Measurements from ENCODE around the gene NEU2.

NEU2 gene

DNA sequence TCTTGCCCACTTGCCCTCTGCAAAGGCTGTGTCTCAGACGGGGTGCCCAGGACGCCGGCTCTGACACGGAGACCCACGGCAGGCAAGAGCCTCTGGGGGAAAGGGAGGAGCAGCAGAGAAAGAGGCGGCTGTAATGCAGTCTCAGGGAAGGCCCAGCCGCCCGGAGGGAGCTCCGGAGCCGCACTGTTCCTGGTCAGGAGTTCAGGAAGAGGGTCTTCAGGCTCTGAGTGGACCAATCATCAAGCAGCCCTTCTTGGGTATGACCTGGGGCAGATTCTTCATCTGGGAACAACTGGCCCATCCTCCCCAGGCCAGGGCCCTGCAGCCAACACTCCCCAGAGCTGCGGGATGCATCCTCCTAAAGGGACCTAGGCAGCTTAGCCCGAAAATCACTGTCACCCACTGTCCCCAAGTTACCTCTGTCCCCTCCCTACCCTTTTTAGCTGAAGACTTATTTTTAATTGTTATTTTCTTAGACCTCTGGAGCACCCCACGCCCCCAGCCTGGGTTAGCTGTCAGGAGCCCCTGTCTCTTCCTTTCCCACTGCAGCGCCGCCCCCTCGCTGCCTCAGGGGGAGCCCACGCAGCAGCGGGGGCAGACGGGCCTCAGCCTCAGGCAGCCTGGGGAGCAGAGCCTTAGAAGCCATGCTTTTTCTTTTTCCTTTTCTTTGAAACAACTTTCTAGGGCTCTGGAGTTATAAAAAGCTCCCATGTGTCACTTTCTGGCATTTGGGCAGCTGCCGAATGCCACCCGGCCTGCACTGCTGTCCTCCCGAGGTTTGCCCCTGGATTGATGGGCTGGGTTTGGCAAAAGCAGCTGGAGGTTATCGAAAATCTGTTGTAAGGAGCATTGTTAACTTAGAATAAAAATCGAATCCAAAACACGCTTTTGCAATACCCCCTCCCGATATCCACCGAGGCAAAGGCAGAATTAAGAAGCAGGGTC lies 644 bp upstream of the NEU2 start:
- intact Hi-C loops (cut with DNase I): no loop called here
- peak in 1 of 10 donors; percentile 78 for DNase-seq

DNA sequence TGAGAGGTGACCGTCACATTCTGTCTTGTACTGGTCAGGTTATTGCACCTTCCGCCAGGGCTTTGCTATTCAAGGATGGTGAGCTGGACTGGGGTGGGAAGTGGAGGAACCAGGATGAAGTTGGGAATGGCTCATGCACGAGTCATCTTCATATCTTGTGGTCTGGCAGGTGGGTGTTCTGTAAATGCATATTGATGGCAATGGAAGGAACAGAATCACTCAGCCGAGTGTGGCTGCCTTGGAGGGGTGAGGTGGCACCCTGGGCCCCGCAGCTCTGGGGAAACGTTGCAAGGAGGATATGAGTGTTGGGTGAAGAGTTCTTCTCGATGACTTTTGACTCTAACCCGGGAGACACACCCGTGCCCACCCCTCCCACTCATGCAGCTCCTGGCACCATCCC lies 1.2 kb downstream of the NEU2 start:
- peak in 1 of 10 donors; percentile 68 for DNase-seq
- intact Hi-C loops (cut with DNase I): no loop called here

DNA sequence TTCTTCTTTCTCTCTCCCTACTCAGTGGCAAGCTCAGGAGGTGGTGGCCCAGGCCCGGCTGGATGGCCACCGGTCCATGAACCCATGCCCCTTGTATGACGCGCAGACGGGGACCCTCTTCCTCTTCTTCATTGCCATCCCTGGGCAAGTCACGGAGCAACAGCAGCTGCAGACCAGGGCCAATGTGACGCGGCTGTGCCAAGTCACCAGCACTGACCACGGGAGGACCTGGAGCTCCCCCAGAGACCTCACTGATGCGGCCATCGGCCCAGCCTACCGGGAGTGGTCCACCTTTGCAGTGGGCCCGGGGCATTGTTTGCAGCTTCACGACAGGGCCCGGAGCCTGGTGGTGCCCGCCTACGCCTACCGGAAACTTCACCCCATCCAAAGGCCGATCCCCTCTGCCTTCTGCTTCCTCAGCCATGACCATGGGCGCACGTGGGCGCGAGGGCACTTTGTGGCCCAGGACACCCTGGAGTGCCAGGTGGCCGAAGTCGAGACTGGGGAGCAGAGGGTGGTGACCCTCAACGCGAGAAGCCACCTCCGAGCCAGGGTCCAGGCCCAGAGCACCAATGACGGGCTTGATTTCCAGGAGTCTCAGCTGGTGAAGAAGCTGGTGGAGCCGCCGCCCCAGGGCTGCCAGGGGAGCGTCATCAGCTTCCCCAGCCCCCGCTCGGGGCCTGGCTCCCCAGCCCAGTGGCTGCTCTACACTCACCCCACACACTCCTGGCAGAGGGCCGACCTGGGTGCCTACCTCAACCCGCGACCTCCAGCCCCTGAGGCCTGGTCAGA lies 1.8 kb downstream of the NEU2 start:
- DNase-seq: peak in 1 of 10 donors; percentile 77
- intact Hi-C loops (cut with DNase I): no loop called here

DNA sequence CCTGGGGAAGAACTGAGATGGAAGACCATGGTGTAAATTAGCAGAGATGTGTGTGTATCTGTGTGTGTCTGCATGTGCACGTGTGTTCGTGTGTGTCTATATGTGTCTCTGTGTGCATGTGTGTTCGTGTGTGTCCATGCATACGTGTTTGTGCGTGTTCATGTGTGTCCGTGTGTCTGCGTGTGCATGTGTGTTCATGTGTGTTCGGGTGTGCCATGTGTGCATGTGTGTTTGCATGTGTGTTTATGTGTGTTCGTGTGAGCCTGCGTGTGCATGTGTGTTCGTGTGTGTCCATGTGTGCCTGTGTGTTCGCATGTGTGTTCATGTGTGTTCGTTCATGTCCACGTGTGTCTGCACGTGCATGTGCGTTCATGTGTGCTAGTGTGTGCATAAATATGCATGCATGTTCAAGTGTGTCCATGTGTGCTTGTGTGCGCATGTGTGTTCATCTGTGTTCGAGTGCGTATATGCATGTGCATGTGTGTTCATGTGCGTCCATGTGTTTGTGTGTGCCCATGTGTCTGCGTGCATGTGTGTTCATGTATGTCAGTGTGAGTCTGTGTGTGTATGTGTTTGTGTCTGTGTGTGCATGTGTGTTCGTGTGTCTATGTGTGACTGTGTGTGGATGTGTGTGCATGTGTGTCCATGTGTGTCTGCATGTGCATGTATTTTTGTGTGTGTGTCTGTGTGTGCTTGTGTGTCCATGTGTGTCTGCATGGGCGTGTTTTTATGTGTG lies 3.1 kb downstream of the NEU2 start:
- intact Hi-C loops (cut with DNase I): no loop called here

DNA sequence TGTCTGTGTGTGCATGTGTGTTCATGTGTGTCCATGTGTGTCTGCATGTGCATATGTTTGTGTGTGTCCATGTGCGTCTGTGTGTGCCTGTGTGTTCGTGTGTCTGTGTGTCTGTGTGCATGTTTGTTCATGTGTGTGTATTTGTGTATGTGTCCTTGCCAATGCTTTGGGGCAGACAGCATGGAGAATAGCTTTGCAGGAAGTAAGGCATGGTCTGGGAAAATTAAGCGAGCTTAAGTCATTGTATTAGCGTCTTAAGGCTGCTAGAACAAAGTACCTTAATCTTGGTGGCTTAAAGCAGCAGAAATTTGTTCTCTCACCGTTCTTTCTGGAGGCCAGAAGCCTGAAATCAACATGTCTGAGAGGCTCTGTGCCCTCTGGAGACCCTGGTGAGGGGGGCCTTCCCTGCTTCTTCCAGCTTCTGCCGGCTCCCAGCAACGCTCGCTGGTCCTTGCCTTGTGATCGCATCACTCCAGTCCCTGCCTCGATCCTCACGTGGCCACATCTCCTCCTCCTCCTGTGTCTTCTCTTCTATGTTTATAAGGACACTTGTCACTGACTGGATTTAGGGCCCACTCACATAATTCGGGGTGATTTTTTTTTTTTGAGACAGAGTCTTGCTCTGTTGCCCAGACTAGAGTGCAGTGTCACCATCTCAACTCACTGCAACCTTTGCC lies 3.8 kb downstream of the NEU2 start:
- intact Hi-C loops (cut with DNase I): no loop called here
- peak in 1 of 10 donors; percentile 49 for DNase-seq

More for the DNA sequence above, 3.1 kb downstream of the NEU2 start:
- peak in 1 of 10 donors; percentile 32 for DNase-seq

DNA sequence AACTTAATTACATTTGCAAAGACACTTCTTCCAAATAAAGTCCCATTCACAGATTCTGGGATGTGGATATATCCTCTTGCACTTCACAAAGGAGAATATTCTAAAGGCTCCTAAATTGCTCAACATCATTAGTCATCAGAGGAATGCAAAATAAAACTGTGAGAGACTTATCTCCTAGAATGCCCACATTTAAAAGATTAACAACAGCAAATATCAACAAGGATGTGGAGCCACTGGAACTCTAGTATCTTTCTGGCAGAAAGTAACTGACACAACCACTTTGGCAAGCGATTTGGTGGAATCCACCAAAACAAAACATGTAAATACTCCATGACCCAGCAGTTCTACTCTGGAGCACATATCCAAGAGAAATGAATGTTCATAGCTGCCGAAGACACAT lies 4.6 kb downstream of the NEU2 start:
- intact Hi-C loops (cut with DNase I): no loop called here
- no peak for DNase-seq

DNA sequence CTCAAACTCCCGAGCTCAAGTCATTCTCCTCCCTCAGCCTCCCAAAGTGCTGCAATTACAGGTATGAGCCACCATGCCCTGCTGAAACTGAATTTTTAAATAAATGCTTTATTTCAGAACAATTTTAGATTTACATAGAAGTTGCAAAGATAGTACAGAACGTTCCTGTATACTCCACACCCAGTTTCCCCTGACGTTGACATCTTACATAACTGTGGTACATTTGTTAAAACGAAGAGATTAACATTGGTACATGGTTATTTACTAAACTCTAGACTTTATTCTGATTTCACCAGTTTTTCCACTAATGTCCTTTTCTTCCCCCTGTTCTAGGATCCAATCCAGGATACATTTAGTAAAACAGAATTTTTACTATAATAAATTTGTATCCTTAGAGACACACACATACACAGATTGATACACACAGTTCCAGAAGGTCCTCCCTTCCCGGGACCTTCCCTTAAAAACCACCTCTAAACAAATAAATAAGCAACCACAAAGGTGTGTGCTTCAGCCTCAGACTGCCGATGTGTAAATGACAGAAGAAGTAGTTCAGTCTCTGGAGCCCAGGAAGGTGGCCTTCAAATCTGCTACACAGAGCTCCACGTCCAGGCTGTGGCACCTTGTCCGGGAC lies 6.9 kb downstream of the NEU2 start:
- DNase-seq: no peak
- intact Hi-C loops (cut with DNase I): no loop called here

DNA sequence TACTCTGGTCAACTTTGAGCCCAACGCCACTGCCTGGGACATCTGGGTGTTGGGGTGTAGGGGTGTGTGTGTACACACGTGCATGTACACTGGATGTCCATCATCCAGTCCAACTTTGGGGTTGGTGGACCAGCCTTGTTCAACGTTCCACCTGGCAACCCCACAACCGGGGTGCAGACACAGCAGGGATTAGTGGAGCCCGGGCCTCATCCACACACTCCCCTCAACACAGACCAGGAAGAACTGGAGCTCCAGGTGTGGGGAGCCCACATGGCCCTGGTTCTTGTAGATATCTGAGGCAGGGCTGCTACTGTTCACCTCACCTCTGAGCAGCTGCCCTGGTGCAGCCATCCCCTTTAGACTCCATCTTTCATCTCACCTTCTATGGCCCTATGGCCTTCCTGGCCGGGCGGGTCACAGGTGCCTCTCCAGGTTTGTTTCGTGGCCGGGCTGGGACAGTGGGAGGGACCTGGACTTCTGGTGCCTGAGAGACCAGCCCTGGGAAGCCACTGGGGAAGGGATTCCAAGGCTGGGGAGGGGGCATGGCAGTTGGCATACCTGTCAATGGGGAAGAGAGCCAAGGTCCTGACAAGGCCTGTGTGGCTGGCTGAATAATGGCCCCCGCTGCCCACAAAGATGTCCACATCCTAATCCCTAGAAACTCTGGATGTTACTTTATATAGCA lies 7.5 kb downstream of the NEU2 start:
- intact Hi-C loops (cut with DNase I): no loop called here
- peak in 1 of 10 donors; percentile 55 for DNase-seq

DNA sequence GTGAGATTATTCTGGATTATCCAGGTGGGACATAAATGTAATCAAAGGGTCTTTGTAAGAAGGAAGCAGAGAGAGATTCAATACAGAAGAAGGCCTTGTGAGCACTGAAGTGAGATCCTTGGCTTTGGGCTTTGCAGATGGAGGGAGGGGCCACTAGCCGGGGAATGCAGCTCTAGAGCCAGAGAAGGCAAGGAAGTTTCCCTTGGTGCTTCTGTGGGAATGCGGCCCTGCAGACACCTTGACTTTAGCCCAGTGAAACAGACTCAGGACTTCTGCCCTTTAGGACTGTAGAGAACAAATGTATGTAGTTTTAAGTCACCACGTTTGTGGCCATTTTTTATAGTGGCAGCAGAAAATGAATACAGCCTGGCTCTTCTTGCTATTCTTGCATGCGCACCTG lies 8.1 kb downstream of the NEU2 start:
- intact Hi-C loops (cut with DNase I): no loop called here
- DNase-seq: peak in 1 of 10 donors; percentile 50

DNA sequence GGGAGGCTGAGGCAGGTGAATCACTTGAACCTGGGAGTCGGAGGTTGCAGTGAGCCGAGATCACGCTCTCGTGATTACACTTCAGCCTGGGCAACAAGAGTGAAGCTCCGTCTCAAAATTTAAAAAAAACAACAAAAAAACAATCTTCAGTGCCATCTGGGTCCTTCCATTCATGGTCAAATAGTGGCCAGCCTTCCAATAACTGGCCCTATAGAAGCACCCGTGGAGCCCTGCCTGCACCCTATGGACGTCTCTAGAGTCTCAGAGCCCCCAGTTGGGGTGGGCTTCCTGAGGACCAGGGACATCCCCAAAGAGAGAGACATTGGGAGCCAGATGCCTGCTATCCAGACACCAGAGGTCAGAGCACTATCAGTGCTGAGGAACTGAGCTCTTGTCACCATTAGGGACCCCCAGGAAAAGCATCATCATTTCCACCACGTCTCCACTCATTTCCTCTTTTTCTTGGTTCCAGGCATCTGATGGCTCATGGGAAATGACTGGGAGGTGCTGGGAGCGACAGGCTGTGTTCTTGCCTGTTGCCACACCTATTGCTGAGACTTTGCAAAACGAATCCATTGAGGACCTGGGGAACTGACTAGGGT lies 9.4 kb downstream of the NEU2 start:
- intact Hi-C loops (cut with DNase I): no loop called here
- DNase-seq: no peak

DNA sequence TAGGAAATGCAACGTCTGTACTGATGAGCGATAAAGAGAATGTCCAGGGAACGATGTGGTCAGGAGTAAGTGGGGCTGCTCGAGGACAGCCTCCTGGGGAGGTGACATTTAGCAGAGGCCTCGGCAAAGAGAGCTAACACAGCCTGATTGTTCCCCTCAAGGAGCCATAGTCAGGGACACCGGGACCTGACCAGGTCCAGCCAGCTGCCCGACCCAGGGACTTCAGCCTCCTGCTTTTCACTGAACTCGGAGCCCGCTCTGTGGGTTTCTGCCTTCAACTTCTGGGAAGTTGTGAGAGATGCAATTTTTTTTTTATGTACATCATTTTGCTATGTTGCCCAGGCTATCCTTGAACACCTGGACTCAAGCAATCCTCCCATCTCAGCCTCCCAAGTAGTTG lies 10.1 kb downstream of the NEU2 start:
- intact Hi-C loops (cut with DNase I): no loop called here
- peak in 1 of 10 donors; percentile 69 for DNase-seq

DNA sequence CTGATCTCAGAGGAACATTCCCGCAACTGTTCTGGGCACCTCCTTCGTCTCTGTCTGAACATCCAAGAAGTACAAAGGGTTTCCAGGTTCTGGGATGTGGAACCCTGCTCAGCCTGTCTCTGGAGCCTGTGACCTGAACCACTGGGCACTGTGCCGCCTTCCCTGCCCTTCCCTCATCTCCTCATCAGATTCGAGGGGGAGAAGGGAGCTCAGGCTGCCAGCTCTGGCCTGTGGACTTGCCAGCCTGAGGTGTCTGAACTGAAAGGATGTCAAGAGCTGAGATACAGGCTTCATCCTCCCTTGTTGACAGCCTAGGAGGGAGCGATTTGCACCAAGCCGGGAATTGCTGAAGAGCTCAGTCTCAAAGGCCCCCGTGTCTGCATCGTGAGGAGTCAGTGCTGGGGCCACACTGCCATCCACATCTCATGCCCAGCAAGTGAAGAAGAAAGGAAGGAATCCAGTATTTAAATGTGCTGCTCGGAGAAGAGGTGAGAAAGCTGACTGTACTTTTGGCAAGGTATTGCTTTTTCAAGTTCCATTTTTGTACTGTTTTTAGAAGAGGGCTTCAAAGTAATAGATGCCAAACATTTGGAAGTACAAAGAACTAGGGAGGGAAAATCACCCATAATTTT lies 12.6 kb downstream of the NEU2 start:
- DNase-seq: peak in 8 of 10 donors; percentile 32 to 91 (median 66)
- intact Hi-C loops (cut with DNase I): no loop called here

DNA sequence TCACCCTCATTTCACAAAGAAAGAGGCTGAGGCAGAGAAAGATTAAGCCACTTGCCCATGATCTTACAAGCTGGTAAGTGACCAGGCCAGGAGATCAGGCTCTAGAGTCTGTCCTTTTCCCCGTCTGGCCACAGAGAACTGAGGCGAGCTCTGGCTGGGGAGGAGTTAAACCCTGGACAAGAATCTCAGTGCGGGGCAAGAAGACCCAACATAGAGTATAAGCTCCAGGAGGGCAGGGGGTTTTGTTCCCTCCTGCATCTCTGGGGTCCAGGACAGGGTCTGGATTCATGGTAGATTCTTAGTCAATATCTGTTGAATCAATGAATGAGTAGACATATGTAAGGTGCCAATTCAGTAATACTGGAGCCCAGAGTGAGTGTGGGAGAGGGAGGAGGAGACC lies 14.7 kb downstream of the NEU2 start:
- intact Hi-C loops (cut with DNase I): no loop called here

DNA sequence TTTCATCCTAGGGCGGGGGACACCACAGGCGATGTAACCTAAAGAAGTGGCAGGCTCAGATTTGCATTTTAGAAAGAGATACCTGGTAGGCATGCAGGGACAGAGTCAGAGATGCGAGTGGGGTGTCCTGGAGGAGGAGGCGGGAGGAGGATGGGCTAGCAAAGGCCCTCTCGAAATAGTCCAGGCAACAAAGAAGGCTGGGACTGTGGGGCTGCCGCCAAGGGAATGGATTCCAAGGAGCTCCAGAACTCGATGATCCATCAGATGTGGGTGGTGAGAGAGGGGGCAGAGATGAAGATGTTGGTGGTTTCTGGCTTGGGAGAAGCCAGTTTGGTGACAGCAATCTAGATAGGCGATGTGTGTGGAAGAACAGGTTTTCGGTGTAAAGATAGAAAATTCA lies 15.2 kb downstream of the NEU2 start:
- intact Hi-C loops (cut with DNase I): no loop called here
- DNase-seq: peak in 8 of 10 donors; percentile 58 to 94 (median 70)

More for the DNA sequence above, 14.7 kb downstream of the NEU2 start:
- DNase-seq: no peak

DNA sequence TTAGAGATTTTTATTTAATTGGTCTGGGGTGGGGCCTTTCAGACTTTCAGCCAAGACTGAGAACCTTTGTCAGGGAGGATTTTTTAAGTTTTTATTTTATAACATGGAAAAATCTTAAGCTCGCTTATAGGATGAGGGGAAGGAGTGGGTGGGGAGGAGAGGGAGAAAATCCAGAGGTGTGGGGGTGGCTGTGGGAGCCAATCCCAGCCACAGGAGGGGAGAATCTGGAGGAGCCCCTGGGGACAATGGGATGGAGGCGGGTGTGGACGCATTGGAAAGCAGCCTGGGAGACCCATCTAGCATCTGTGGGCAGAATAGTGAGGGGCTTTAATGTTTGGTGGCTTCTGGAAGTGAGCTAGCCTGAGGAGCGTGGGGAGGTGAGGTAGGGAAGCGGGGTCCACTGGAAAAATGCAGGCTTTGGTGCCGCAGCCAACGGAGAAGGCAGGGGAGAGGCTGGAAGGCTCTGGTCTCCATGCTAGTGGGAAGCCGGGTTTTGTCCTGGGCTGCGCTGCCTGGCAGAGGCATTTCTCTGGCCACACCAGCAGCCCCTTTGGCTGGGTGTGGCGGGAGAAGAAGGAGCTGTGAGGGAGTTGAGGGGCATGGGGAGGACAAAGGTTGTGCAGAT lies 16.2 kb downstream of the NEU2 start:
- intact Hi-C loops (cut with DNase I): no loop called here
- peak in 1 of 10 donors; percentile 73 for DNase-seq

DNA sequence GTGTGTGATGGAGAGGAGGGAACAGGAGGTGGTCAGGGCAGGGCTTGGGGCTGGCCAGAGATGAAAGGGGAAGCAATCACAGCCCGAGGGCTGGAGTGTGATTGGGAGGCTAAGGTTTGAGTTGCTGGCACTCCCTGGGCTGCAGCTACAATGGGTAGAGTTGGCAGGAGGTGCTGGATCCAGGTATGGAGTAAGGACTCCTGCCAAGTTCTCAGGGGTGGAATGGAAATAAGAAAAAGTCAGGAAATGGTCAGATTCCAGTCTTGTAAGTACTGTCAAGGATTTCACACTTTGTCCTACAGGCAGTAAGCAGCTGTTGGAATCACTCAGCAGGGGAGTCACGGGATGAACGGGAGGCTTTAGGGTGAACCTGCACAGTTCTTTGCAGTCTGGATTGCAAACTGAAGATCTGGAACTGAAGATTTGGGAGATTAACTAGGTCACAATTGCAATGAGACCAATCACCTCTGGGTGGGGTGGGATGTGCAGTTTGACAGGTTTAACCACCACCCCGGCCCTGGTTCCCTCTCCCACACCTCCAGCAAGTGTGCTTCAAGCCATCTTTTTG lies 16.8 kb downstream of the NEU2 start:
- intact Hi-C loops (cut with DNase I): no loop called here
- DNase-seq: peak in 1 of 10 donors; percentile 69
